Measurements from ENCODE around the gene TSSC4.

TSSC4 gene

DNA sequence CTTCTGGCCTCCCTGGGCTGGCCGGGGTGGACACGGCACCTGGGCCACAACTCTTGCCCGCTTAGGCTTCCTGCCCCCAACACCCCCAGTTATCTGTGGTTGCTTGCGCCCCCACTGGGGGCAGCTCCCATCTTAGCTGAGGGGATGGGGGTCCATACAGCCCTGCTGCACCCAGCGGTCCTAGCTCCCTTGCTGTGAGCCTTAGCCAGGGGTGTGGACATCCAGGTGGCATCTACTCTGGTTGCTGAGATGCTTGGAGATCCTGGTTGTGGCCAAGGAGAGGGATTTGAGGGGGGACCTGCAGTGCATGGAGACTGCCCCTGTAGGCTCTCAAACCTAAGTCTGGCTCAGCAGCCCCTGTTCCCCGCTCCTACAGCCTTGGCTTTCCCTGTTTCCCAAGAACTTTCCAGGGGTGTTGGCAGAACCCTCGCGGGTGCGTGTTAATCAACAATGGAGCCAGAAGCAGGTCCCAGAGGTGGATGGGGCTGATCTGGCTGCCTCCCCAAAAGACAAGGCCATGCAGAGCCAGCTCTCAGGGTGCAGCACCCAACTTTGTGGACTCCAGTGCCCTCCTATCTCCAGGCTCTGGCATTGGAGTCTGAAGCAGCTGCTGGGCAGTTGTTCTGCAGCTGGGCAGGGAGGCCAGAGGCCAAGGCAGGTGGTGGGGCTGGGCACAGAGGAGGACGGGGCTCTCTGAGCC lies 47.6 kb downstream of the TSSC4 start:
- DNase-seq (ENCODE audit: low read depth), result no peak

DNA sequence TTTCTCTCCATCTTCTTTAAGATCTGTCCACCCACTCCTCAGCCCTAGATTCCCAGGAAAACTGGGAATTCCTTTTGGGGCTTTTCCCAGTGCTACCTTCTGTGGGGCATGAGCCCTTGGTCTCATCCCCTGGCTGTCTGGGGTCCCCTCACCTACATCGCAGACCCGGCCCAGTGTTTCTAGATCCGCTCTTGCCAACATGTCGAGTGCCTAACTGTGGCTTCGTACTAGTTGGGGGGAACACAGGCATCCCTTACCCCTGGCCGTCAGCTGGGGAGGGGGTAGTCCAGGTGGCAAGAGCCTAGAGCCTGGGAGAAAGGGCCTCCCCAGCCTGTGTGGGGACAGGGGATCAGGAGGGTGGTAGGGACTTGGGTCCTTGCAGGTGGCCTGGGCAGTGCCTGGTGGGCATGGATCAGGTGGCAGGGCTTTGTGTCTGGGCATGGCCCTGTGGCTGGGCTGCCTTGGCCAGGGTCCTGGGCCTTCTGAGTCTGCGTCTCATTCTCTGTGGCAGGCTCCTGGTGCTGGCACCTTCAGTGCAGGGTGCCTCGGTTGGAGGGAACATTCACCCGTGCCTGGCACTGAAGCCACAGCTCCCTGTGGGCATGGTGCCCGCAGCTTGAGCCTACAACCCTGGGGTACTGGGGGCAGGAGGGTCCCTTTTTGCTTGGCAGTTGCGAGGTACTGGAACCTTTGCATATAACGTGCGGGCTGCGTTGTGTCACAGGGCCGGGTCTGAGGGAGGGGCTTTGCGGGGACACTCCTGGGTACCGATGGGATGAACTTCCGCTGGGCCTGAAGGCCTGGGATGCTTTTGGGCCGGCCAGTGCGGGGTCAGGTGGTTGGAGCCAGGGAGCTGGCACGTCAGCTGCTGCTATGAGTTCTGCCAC lies 48.4 kb downstream of the TSSC4 start:
- DNase-seq (ENCODE audit: low read depth), result no peak

DNA sequence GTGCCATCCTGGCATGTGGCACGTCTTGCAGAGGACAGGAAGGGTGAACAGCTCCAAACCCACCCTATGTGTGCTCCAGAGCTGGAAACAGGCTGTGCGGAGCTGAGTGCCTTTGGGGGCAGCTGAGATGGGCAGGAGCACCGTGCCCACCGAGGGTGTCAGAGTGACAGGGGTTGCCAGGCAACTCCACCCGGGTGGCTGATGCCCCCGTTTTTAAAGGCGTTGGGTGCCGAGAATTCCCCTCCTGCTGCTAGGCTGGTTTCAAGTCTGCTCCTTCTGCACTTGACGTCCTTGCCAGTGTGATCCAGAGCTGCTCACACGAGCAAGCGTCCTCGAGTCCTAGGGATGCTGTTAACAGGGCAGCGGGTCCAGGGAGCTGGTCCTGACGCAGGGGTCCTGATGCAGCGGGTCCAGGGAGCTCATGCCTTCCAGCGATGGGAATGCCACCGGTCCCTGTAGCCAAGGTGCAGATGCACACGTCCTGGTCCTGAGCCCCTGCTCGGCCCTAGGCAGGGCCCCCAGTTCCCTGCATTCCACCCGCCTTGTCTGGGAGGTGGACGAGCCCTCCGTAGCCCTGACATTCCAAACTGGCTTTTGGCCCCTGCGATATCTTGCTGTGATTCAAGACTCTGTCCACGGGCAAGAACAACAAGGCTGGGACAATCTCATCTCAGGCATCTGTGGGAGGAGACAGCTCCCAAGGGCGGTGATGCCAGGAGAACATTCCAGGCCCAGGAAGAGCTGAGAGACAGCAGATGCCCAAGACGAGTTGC lies 49.2 kb downstream of the TSSC4 start:
- DNase-seq (ENCODE audit: low read depth), result no peak

DNA sequence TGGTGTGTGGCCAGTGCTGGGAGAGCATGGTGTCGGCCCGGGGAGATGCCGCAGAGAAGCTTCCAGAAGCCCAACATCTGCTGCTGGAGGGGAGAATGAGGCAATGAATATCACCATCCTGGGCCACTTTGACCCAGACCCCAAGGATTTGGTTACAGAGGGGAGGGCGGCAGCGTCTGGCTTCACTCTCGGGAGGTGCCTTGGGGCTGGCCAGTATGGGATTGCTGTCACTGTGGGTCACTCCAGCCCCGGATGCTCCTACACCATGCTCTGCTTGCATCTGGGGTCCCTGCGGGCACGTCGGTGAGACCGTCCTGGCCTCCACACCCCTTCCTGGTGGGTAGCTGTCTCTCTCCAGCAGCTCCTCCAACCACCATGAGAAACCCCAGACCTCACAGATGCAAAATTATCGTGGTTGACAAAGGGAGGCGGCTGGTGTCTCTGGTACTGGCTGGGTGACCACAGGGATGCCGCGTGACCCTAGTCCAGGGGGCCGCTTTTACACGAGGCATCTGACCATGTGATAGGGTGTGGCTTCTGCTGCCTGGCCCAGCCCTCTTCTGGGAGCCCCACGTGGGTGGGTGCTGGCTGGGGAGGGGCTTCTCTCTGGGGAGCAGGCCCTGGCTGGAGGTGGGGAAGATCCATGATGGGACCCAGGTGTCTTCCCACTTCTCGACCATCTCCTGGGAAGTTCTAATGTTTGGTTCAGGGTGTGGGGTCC lies 49.9 kb downstream of the TSSC4 start:
- DNase-seq (ENCODE audit: low read depth), result no peak

DNA sequence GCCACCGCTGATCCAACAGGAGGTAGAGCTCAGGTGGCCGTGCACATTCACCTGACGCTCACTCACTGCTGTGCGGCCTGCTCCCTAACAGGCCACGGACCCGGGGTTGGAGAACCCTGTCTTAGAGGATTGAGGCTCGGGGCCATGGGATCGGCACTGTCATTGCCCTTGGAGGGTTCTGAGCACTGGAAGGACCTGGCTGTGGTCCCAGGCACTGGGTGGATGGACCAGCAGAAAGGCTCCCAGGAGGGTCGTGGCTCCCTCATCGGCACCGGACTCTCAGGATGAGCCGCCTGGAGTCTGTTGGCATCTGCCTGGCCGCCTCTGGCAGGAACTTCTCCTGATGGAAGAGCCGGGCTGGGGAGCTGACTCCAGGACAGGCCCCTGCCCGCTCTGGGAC lies 50.8 kb downstream of the TSSC4 start:
- no peak for DNase-seq (ENCODE audit: low read depth)

DNA sequence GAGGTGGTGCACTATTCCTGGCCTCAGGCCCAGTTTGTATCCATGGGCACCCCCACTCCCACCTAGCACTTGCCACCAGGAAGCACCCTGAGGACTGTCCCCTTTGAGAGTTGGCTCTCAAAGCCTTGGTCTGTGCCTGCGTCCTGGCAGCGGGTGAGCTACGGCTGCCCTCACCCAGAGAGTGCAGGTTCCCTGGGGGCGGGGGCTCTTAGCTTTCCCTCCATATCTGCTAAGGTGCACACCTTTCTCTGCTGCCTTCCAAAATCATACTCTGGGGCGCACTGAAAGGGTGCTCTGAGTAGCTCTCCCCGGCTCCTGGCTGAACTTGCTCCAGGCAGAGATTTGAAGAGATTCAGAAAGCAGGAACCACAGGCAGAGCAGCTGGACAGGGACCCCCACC lies 51.4 kb downstream of the TSSC4 start:
- no peak for DNase-seq (ENCODE audit: low read depth)

DNA sequence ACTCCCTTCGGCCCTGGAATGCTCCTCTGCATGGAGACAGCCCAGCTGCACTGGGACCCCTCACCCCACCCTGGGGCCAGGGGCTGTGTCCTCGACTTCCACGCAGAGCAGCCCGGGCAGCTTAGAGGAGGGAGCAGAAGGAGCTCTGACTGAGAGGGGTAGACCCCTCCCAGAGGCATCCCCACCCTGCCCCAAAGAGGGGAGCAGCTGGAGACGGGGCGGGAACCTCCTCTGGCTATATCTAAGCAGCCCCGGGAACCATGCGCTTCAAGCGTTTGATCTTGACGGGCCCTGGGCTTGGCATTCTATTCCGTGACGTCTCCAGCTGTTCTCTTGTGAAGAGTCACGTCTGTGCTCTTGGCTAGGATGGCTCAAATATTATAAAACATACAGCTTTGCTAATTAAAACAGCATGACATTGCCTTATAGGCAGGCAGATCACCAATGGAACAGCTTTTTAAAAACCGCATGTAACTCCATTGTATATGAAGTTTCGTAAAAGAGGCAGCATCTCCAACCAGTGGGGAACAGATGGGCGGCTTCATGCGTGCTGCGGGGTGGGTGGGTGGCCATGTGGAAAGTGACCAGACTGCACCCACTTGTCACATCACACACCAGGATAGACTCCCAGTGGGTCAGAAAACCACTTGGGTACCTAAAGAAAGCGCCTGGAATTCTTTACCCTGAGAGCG lies 51.9 kb downstream of the TSSC4 start:
- no peak for DNase-seq (ENCODE audit: low read depth)

DNA sequence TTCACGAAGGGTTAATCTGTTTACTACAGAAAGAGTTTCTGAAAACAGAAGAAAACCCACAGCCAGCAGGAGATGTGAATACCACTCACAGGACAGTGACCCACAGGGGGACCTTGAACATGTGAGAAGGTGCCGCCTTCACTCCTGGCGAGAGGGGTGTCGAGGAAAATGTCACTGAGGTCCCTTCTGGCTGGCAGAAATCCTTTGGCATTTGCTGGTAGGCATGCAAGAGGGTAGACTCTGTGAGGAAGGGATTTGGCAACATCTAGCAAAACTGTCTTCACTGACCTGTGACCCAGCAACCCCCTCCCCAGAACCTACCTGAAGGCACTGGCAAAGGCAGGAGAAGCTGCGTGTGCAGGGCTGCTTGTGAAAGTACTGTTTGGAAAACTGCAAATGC lies 52.9 kb downstream of the TSSC4 start:
- no peak for DNase-seq (ENCODE audit: low read depth)
